Parathyroid adenoma (tissue), 2 donors: ENCODE measurements around the gene KDSR.

Experiments used
- H2AFZ ChIP-seq: fragments of 300-600 bp; sonication (generic); one replicate; pipeline ENCODE4 v1.7.0; 2017; ENCODE audit warnings: antibody characterized with exemption, mild to moderate bottlenecking
- H3K27ac ChIP-seq: fragments of 300-600 bp; sonication (generic); one replicate; pipeline ENCODE4 v1.7.0; 2017
- H3K27me3 ChIP-seq: fragments of 300-600 bp; sonication (generic); one replicate; pipeline ENCODE4 v1.7.0; 2017; ENCODE audit warnings: low read length; ENCODE audit not compliant: control insufficient read depth, insufficient read depth
- H3K36me3 ChIP-seq: fragments of 300-600 bp; sonication (generic); one replicate; pipeline ENCODE4 v1.7.0; 2017; ENCODE audit warnings: low read length; ENCODE audit not compliant: control insufficient read depth, insufficient read depth
- H3K4me1 ChIP-seq: fragments of 300-600 bp; sonication (generic); one replicate; pipeline ENCODE4 v1.7.0; 2017; ENCODE audit warnings: control low read depth
- H3K4me2 ChIP-seq: fragments of 300-600 bp; sonication (generic); one replicate; pipeline ENCODE4 v1.7.0; 2017; ENCODE audit warnings: low read length
- H3K4me3 ChIP-seq: fragments of 300-600 bp; sonication (generic); one replicate; pipeline ENCODE4 v1.7.0; 2017; ENCODE audit warnings: low read depth, low read length
- H3K79me2 ChIP-seq: fragments of 300-600 bp; sonication (generic); one replicate; pipeline ENCODE4 v1.7.0; 2017; ENCODE audit warnings: control low read depth
- H3K9ac ChIP-seq: fragments of 300-600 bp; sonication (generic); one replicate; pipeline ENCODE4 v1.7.0; 2017; ENCODE audit warnings: mild to moderate bottlenecking
- H3K9me3 ChIP-seq: fragments of 300-600 bp; sonication (generic); one replicate; pipeline ENCODE4 v1.7.0; 2017; ENCODE audit warnings: low read length; ENCODE audit not compliant: control insufficient read depth
- TF ChIP-seq, protein P1 (sequence below): fragments of 300-600 bp; sonication (generic); IDR thresholded peaks from one replicate; pipeline ENCODE4 v1.7.0; 2017; ENCODE audit warnings: antibody characterized with exemption, mild to moderate bottlenecking
- donor health status: primary hyperparathyroidism.

Gene KDSR, protein sequence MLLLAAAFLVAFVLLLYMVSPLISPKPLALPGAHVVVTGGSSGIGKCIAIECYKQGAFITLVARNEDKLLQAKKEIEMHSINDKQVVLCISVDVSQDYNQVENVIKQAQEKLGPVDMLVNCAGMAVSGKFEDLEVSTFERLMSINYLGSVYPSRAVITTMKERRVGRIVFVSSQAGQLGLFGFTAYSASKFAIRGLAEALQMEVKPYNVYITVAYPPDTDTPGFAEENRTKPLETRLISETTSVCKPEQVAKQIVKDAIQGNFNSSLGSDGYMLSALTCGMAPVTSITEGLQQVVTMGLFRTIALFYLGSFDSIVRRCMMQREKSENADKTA

DNA sequence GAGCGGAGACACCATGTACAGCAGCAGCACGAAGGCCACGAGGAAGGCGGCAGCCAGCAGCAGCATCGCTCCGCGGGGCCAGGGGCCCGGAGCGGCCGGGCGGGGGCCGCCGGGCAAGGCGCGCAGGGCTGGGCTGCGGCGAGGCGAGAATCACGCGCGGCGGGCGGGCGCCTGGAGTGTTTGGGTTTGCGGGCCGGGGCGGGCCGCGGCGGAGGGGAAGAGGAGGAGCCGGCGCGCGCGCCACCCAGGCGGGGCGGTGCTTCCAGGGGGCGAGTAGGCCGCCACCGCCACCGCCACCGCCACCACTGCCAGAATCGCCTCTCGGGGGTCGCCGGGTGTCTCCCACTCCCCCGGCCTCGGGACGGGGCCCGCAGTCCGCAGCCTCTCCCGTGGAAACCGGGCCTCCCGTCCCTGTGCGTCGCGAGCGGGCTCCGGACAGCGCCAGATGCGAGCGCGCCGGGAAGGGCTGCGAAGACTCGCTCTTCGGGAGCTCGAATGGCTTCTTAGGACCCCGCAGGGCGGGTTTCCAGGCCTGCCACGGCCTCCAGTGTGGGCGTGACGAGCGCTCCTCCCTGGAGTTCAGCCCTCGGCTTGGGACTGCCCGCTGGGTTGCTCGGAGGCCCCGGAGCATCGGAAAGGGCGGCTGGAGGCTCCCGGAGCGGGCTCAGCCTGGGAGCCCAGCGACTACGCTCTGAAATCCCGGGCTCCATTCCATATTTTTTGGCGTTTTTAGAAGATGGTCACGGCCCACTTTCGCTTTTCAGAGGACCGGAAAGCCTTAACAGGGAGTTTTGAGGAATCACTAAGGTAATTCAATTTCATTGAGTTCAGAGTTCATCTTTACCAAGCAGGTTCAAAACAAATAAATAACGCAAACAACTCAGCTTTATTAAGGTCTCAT, at the start of gene KDSR:
Gene KDSR (minus strand): TSS at position 154 of the 901 bp plus-strand sequence. CDS start 88 bp downstream, at position 66.
- TF ChIP-seq, protein P1, sequence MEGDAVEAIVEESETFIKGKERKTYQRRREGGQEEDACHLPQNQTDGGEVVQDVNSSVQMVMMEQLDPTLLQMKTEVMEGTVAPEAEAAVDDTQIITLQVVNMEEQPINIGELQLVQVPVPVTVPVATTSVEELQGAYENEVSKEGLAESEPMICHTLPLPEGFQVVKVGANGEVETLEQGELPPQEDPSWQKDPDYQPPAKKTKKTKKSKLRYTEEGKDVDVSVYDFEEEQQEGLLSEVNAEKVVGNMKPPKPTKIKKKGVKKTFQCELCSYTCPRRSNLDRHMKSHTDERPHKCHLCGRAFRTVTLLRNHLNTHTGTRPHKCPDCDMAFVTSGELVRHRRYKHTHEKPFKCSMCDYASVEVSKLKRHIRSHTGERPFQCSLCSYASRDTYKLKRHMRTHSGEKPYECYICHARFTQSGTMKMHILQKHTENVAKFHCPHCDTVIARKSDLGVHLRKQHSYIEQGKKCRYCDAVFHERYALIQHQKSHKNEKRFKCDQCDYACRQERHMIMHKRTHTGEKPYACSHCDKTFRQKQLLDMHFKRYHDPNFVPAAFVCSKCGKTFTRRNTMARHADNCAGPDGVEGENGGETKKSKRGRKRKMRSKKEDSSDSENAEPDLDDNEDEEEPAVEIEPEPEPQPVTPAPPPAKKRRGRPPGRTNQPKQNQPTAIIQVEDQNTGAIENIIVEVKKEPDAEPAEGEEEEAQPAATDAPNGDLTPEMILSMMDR = no peak
- peak within 1 kb of the TSS; percentile 83 for H3K4me3 ChIP-seq
- H3K36me3 ChIP-seq = no peaks in the 10 kb centered on the region
- peak within 1 kb of the TSS; percentile 93 for H3K9ac ChIP-seq
- H3K27ac ChIP-seq = peak within 1 kb of the TSS; percentile 97
- H3K9me3 ChIP-seq = no peaks in the 10 kb centered on the region
- peaks cover 12% of the 10 kb centered on the region for H3K79me2 ChIP-seq
- no peaks in the 10 kb centered on the region for H3K27me3 ChIP-seq
- H3K4me2 ChIP-seq = peak within 1 kb of the TSS; percentile 82
- H2AFZ ChIP-seq = peak within 1 kb of the TSS; percentile 95
- H3K4me1 ChIP-seq = peaks cover 8% of the 10 kb centered on the region

DNA sequence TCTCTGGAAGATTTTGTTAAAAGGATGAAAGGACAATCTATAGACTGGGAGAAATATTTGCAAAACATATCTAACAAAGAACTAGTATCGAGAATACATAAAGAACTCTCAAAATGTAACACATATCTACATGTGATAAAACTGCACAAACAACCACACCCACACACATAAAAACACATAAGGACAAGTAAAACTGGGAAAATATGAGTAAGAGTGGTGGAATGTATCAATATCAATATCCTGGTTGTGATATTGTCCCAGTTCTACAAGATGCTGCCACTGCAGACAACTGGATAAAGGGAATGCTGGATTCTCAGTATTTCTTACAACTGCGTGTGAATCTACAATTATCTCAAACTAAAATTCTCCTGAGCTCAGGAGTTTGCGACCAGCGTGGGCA, 45.9 kb upstream of the KDSR start:
- Histone ChIP-seq H3K4me2 (no peak overlapping the region), H3K4me3 (no peak overlapping the region), H3K27ac (no peak overlapping the region), H3K27me3 (no peaks in the 10 kb centered on the region), H3K9ac (no peak overlapping the region), H3K4me1 (no peaks in the 10 kb centered on the region), H3K79me2 (peaks cover 23% of the 10 kb centered on the region), H3K36me3 (no peaks in the 10 kb centered on the region), H3K9me3 (no peaks in the 10 kb centered on the region), H2AFZ (no peak overlapping the region)
- TF ChIP-seq, protein P1 = no peak

DNA sequence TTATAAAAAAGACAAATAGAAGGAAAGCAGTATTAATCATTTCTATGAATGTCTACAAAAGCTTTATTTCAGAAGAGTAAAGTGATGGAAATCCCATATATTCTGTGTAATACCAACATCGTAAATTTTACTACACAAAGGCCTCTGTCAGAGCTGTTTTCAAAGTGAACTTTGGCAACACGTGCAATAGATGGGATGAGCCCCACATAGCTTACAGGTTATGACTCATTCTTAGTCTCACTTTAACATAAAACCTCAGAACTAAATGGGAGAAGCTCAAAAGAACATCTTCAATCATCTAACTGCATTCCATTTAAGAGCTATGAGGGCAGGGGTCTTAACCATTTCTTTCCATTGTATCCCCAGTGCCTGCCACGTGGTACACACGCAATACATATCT, 43.8 kb upstream of the KDSR start:
- Histone ChIP-seq H3K27me3 (no peaks in the 10 kb centered on the region), H3K9ac (no peak overlapping the region), H3K4me3 (no peak overlapping the region), H3K79me2 (peaks cover 20% of the 10 kb centered on the region), H2AFZ (no peak overlapping the region), H3K36me3 (no peaks in the 10 kb centered on the region), H3K9me3 (no peaks in the 10 kb centered on the region), H3K4me2 (no peak overlapping the region), H3K4me1 (no peaks in the 10 kb centered on the region), H3K27ac (no peak overlapping the region)
- TF ChIP-seq, protein P1 = no peak

DNA sequence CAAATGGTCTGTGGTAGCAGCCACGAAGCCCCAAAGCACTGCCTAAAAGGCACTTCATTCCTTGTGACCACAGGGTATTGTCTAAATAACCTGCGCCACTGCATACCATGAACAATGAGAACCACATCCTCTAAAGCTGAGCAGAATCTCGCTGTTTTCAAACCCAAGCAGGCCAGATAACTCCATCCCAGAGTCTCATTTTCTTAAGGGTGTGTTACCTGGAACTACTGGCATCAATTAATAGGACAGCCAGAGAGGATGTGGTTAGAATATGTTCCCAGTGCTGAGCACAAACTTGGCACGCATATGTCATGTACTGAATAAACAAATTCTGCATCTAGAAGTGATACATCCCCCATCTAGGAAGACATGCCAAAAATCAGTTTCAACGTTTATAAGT, 42.3 kb upstream of the KDSR start:
- Histone ChIP-seq H3K27me3 (no peaks in the 10 kb centered on the region), H3K79me2 (peaks cover 14% of the 10 kb centered on the region), H3K36me3 (no peaks in the 10 kb centered on the region), H3K9me3 (no peaks in the 10 kb centered on the region), H3K4me1 (no peaks in the 10 kb centered on the region), H3K9ac (no peak overlapping the region), H3K4me2 (no peak overlapping the region), H3K4me3 (no peak overlapping the region), H3K27ac (no peak overlapping the region), H2AFZ (no peak overlapping the region)
- TF ChIP-seq, protein P1 = no peak
